OCI-LY1 (cell line): Measurements from ENCODE around the gene PCSK5.

Experiments
- EZH2 ChIP-seq: fragments of 200-600 bp; sonication (generic), shearing (Covaris generic); IDR thresholded peaks from 2 replicates; pipeline ENCODE4 v1.8.0; 2017; ENCODE audit warnings: borderline replicate concordance, mixed run types, mild to moderate bottlenecking, antibody characterized with exemption, low read length, moderate library complexity, mixed read lengths
- TF ChIP-seq, protein P1 (sequence below): fragments of 200-600 bp; sonication (generic), shearing (Covaris generic); IDR thresholded peaks from 2 replicates; pipeline ENCODE4 v1.5.1; 2017; ENCODE audit warnings: mild to moderate bottlenecking, antibody characterized with exemption, low read length, moderate library complexity, mixed read lengths

DNA sequence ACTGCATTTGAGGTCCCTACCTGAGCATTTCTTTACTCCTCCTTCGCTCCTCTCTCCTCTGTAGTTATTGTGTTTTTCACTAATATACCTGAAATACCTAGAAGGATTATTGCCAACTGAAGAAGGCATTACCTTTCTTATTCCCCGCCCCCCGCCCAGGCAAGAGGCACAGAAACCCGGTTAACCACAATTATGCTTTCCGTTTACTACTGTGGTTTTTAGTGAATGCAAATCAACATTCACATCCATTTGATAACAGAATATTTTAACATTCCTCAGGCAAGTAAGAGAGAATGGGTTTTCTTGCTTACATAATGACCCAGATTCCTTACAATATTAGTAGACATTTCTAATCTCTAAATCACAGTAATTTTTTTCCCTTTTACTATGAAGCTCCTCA lies 136.9 kb downstream of the PCSK5 start:
- TF ChIP-seq, protein P1, sequence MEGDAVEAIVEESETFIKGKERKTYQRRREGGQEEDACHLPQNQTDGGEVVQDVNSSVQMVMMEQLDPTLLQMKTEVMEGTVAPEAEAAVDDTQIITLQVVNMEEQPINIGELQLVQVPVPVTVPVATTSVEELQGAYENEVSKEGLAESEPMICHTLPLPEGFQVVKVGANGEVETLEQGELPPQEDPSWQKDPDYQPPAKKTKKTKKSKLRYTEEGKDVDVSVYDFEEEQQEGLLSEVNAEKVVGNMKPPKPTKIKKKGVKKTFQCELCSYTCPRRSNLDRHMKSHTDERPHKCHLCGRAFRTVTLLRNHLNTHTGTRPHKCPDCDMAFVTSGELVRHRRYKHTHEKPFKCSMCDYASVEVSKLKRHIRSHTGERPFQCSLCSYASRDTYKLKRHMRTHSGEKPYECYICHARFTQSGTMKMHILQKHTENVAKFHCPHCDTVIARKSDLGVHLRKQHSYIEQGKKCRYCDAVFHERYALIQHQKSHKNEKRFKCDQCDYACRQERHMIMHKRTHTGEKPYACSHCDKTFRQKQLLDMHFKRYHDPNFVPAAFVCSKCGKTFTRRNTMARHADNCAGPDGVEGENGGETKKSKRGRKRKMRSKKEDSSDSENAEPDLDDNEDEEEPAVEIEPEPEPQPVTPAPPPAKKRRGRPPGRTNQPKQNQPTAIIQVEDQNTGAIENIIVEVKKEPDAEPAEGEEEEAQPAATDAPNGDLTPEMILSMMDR, result no peak
- no peak for TF ChIP-seq EZH2
